Measurements from ENCODE around the gene IQCN. TPM values are rescaled to one million over a fixed set of nuclear protein-coding genes. Genes with fewer than 3 reads are reported as not detected.

The IQCN gene
- total RNA-seq, 2 experiments from 2014 or later = 0.38 to 1.1 TPM

- no peak overlapping the region for H3K4me3 ChIP-seq (ENCODE audit: low read depth, low read length, poor library complexity, severe bottlenecking)
- ChIA-PET CTCF (ENCODE audit: unreplicated experiment) (no interaction called here), POLR2A (no interaction called here)
- no peaks in the 10 kb centered on the region for H3K36me3 ChIP-seq (ENCODE audit: insufficient read depth, low read length)
- no peak overlapping the region for H3K4me2 ChIP-seq (ENCODE audit: low read length)
- no peaks in the 10 kb centered on the region for H3K9me2 ChIP-seq (ENCODE audit: insufficient read depth, low read length)
- H2AFZ ChIP-seq (ENCODE audit: low read length) = no peak overlapping the region
- no TSS peak for BruUV-seq (replicated peaks)
- intact Hi-C loops (cut with micrococcal nuclease; ENCODE audit: unreplicated experiment) = no loop called here
- TF ChIP-seq EZH2phosphoT487 (IDR thresholded peaks at IDR 0.05; ENCODE audit: borderline replicate concordance, low read depth, low read length) = no peak
- TF ChIP-seq CTCF (conservative IDR thresholded peaks at IDR 0.05; ENCODE audit: low read length) = no peak
- DNase-seq (ENCODE audit: low spot score) = no peak
- peaks cover 47% of the 10 kb centered on the region for H3K4me1 ChIP-seq (ENCODE audit: insufficient read depth, low read length, poor library complexity, severe bottlenecking)
- H3K79me2 ChIP-seq (ENCODE audit: insufficient read depth, low read depth, low read length) = no peaks in the 10 kb centered on the region
- H3K9me3 ChIP-seq (ENCODE audit: low read length) = no peaks in the 10 kb centered on the region
- no peaks in the 10 kb centered on the region for H4K20me1 ChIP-seq (ENCODE audit: insufficient read depth, low read length)
- H3K27ac ChIP-seq (ENCODE audit: low read depth, low read length, poor library complexity, severe bottlenecking) = no peak overlapping the region
These were observed 12.9 kb upstream of the IQCN start for GRCh38 chr19:18286973-18287635.

GRCh38 chr19:18284712-18285360 is 10.6 kb upstream of the IQCN start:
- Histone ChIP-seq H3K4me3 (ENCODE audit: low read depth, low read length, poor library complexity, severe bottlenecking) (no peak overlapping the region), H3K4me2 (ENCODE audit: low read length) (no peak overlapping the region), H3K9me2 (ENCODE audit: insufficient read depth, low read length) (no peaks in the 10 kb centered on the region), H3K9me3 (ENCODE audit: low read length) (no peaks in the 10 kb centered on the region), H2AFZ (ENCODE audit: low read length) (peak overlapping the region; percentile 7; the same call in 1 of the 2 replicates), H3K27ac (ENCODE audit: low read depth, low read length, poor library complexity, severe bottlenecking) (peak overlapping the region; percentile 28), H3K79me2 (ENCODE audit: insufficient read depth, low read depth, low read length) (peaks cover 2% of the 10 kb centered on the region; the same call in 1 of the 2 replicates), H3K4me1 (ENCODE audit: insufficient read depth, low read length, poor library complexity, severe bottlenecking) (peaks cover 25% of the 10 kb centered on the region), H3K36me3 (ENCODE audit: insufficient read depth, low read length) (no peaks in the 10 kb centered on the region), H4K20me1 (ENCODE audit: insufficient read depth, low read length) (no peaks in the 10 kb centered on the region)
- intact Hi-C loops (cut with micrococcal nuclease; ENCODE audit: unreplicated experiment) = no loop called here
- no TSS peak for BruUV-seq (replicated peaks)
- no peak for DNase-seq (ENCODE audit: low spot score)
- TF ChIP-seq EZH2phosphoT487 (IDR thresholded peaks at IDR 0.05; ENCODE audit: borderline replicate concordance, low read depth, low read length) (no peak), CTCF (conservative IDR thresholded peaks at IDR 0.05; ENCODE audit: low read length) (no peak)
- ChIA-PET CTCF (ENCODE audit: unreplicated experiment) (no interaction called here), POLR2A (no interaction called here)

GRCh38 chr19:18283338-18283737 is 9.1 kb upstream of the IQCN start:
- no peak overlapping the region for H3K4me3 ChIP-seq (ENCODE audit: low read depth, low read length, poor library complexity, severe bottlenecking)
- BruUV-seq (replicated peaks) = no TSS peak
- H3K4me2 ChIP-seq (ENCODE audit: low read length) = no peak overlapping the region
- ChIA-PET POLR2A (interaction anchor here (0.7 kb wide), 1 partner anchor 41 kb away, joined by 3 read pairs; no protein-coding TSS in a partner anchor), CTCF (ENCODE audit: unreplicated experiment) (no interaction called here)
- intact Hi-C loops (cut with micrococcal nuclease; ENCODE audit: unreplicated experiment) = no loop called here
- peaks cover 11% of the 10 kb centered on the region; the same call in 1 of the 2 replicates for H3K36me3 ChIP-seq (ENCODE audit: insufficient read depth, low read length)
- peaks cover 7% of the 10 kb centered on the region; the same call in 1 of the 2 replicates for H4K20me1 ChIP-seq (ENCODE audit: insufficient read depth, low read length)
- H3K4me1 ChIP-seq (ENCODE audit: insufficient read depth, low read length, poor library complexity, severe bottlenecking) = peaks cover 24% of the 10 kb centered on the region
- H3K9me3 ChIP-seq (ENCODE audit: low read length) = no peaks in the 10 kb centered on the region
- no peak for DNase-seq (ENCODE audit: low spot score)
- no peaks in the 10 kb centered on the region for H3K9me2 ChIP-seq (ENCODE audit: insufficient read depth, low read length)
- peaks cover 15% of the 10 kb centered on the region; the same call in 1 of the 2 replicates for H3K79me2 ChIP-seq (ENCODE audit: insufficient read depth, low read depth, low read length)
- H3K27ac ChIP-seq (ENCODE audit: low read depth, low read length, poor library complexity, severe bottlenecking) = no peak overlapping the region
- TF ChIP-seq EZH2phosphoT487 (IDR thresholded peaks at IDR 0.05; ENCODE audit: borderline replicate concordance, low read depth, low read length) (no peak), CTCF (conservative IDR thresholded peaks at IDR 0.05; ENCODE audit: low read length) (no peak)
- H2AFZ ChIP-seq (ENCODE audit: low read length) = no peak overlapping the region
